Endometrial microvascular endothelial cells (primary cell): ENCODE results near the gene ZNF384. TPM values are rescaled to one million over a fixed set of nuclear protein-coding genes. Genes with fewer than 3 reads are reported as not detected.
"Not testable (repeated sequence)": the region's sequence is repeated elsewhere in the genome, so short reads cannot be mapped to it uniquely, and the experiment has no call there.

Source experiments
- in situ Hi-C: cut with HindIII; loops from 2 replicates; pipeline ENCODE4 v1.10.0; 2017; ENCODE audit warnings: low sequenced_read_pairs, low pct_unique_long_range_greater_than_20kb; ENCODE audit errors: inconsistent ontology term
- total RNA-seq: library from RNA; depleted of rRNA; stranded (reverse); fragments of >200 nt; gene quantifications from one replicate; pipeline ENCODE4 v1.2.3, GENCODE V29; 2015; ENCODE audit errors: inconsistent ontology term

ZNF384 gene
- 13.8 TPM for total RNA-seq

GRCh38 chr12:6688999-6689882 is at the start of gene ZNF384:
ZNF384 (minus strand) TSS chr12:6689375; CDS start chr12:6679520, 9,855 bp downstream.
- in situ Hi-C loops = no loop called here

DNA sequence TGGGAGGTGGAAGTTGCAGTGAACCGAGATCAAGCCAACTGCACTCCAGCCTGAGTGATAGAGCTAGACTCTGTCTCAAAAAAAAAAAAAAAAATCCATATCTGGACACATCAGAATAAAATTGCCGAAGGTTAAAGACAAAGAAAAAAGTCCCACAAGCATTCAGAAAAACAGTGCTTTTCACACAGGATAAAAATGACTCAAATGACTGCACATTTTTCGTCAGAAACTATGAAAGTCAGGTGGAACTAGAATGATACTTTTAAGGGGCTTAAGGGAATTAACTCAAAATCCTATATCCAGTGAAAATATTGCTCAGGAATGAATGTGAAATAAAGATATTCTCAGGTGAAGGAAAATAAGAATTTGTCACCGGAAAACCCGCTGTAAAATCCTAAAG is 47.6 kb upstream of the ZNF384 start:
- in situ Hi-C loops = no loop called here

- in situ Hi-C loops = no loop called here
These were observed 46.4 kb upstream of the ZNF384 start for GRCh38 chr12:6735448-6736191.

DNA sequence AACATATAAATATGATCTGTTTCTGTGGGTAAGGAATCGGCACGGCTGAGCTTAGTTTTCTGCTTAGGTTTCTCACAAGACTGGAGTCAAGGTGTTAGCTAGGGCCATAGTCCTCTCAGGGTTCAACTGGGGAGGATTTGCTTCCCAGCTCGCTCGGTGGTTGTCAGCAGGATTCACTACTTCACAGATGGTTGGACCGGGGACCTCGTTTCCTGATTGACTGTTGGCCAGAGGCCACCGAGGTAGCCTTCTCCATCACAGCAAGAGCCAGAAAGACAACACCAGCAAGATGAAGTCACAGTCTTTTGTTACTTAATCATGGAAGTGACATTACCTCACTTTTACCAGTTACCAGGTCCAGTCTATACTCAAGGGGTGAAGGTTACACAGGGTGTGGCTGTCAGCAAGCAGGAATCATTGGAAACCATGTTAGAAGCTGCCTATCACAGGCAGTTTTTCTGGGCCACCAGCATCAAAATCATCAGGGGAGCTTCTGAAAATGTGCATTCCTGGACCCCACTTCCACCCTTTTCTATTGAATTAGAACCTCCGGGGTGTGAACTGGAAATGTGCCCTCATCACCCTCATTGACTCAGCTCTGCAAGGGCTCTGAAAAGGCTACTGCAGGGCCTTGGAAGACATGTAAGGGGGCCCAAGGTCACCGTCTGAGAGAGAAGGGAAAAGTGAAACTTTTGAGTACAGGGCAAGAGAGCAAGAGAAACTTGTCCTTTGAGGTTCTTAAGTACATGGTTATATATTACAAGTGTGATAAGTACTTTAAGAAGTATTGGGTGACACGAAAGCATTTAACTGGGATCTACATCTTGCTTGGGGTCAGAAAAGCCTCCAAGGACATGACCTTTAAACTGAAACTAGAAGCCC is 45.6 kb upstream of the ZNF384 start:
- in situ Hi-C loops = no loop called here

- in situ Hi-C loops = no loop called here
These were observed 41.0 kb upstream of the ZNF384 start for GRCh38 chr12:6730169-6730568.

GRCh38 chr12:6729186-6729585 is 40.0 kb upstream of the ZNF384 start:
- in situ Hi-C loops = loop anchor here (10.0 kb wide), 1 partner anchor 66 kb away; no protein-coding TSS in a partner anchor

DNA sequence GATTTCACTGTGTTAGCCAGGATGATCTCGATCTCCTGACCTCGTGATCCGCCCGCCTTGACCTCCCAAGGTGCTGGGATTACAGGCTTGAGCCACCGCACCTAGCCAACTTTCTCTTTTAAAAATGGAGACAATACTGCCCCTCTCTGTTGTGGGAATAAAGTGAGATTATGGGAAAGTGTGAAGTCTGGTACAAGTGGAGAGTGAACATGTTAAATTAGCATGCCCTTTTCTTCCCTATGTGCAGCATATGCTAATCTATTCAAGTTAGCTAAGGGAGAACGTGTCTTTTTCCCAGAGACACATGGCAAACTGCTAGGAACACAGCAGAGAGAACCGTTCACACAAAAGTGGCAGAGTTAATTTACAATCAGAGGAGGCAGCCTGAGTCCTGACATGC is 36.2 kb upstream of the ZNF384 start:
- in situ Hi-C loops = loop anchor here (10.0 kb wide), 1 partner anchor 69 kb away; no protein-coding TSS in a partner anchor

- in situ Hi-C loops = loop anchor here (10.0 kb wide), 1 partner anchor 70 kb away; no protein-coding TSS in a partner anchor
These were observed 35.2 kb upstream of the ZNF384 start for GRCh38 chr12:6724409-6724797.

DNA sequence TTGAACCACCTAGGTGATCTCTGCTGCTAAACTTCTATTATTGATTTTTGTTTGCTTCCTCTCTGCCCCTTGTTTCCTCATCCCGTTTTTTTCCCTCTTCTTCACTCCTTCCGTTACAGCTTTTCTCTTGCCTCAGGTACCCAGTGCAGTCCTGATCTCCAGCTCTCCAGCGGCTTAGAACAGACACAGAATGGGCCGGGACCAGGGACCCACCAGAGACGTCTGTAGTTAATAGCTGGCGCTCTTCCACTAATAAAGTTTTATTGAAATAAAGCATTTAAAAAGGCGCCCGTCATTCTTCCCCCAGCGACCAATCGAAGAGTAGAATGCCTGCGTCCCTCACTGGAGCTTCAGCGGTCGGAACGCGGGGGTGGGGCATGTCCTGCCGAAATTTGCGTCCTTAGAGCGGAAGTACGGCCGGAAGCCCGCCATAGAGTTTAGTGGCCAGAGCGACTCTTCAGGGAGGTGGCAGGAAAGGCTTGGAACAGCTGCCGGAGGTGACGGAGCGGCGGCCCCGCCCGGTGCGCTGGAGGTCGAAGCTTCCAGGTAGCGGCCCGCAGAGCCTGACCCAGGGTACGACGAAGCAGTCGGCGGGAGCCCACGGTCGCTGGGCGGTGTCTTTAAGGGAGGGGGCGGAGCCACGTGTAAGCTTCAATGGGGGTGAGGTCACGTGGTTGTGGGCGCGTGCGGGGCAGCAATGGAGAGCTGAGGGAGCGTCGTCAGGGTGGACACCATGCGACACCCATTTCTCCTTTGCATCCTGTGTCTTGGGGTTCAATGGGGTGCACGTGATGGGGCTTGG is 34.6 kb upstream of the ZNF384 start, which contains the start of gene COPS7A:
TSS of gene COPS7A (plus strand) at position 440 of the 802 bp plus-strand sequence. CDS start 611 bp downstream, outside the sequence.
- in situ Hi-C loops = loop anchor here (10.0 kb wide), 1 partner anchor 71 kb away; no protein-coding TSS in a partner anchor

DNA sequence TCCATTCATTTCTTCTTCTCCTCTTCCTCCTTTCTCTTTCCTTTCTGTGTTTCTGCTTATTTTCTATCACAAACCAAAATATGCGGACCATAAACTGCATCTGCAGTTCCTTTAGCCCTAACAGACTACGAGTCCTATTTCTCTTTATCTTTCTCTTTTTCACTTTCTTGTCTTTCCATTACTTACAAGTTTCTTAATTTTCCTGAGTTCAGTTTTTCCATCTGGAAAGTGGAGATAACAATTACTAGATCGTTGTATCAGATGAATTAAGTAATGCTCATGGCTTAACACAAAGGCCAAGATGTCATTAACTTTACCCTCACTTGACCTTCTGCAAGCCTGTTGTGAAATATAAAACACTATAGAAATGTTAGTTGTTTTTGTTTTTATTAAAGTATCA is 33.7 kb upstream of the ZNF384 start:
- in situ Hi-C loops = loop anchor here (10.0 kb wide), 1 partner anchor 72 kb away; no protein-coding TSS in a partner anchor

GRCh38 chr12:6716874-6717437 is 27.8 kb upstream of the ZNF384 start:
- in situ Hi-C loops = no loop called here

DNA sequence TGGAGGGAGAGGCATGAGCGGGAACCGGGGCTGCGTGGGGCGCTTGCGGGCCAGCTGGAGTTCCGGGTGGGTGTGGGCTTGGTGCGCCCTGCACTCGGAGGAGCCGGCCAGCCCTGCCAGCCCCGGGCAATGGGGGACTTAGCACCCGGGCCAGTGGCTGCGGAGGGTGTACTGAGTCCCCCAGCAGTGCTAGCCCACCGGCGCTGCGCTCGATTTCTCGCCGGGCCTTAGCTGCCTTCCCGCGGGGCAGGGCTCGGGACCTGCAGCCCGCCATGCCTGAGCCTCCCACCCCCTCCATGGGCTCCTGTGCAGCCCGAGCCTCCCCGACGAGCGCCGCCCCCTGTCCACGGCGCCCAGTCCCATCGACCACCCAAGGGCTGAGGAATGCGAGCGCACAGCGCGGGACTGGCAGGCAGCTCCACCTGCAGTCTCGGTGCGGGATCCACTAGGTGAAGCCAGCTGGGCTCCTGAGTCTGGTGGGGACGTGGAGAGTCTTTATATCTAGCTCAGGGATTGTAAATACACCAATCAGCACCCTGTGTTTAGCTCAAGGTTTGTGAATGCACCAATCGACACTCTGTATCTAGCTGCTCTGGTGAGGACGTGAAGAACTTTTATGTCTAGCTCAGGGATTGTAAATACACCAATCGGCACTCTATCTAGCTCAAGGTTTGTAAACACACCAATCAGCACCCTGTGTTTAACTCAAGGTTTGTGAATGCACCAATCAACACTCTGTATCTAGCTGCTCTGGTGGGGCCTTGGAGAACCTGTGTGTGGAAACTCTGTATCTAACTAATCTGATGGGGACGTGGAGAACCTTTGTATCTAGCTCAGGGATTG is 27.1 kb upstream of the ZNF384 start:
- in situ Hi-C loops = not testable (repeated sequence)

DNA sequence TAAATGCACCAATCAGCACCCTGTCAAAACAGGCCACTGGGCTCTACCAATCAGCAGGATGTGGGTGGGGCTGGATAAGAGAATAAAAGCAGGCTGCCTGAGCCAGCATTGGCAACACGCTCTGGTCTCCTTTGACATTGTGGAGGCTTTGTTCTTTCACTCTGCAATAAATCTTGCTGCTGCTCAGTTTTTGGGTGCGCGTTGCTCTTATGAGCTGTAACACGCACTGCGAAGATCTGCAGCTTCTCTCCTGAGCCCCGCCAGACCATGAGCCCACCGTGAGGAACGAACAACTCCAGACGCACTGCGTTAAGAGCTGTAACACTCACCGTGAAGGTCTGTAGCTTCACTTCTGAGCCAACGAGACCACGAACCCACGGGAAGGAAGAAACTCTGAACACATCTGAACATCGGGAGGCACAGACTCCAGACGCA is 19.8 kb upstream of the ZNF384 start:
- in situ Hi-C loops = no loop called here

- in situ Hi-C loops = not testable (repeated sequence)
These were observed 19.2 kb upstream of the ZNF384 start for GRCh38 chr12:6708351-6708750.

GRCh38 chr12:6703631-6704030 is 14.5 kb upstream of the ZNF384 start:
- in situ Hi-C loops = no loop called here

DNA sequence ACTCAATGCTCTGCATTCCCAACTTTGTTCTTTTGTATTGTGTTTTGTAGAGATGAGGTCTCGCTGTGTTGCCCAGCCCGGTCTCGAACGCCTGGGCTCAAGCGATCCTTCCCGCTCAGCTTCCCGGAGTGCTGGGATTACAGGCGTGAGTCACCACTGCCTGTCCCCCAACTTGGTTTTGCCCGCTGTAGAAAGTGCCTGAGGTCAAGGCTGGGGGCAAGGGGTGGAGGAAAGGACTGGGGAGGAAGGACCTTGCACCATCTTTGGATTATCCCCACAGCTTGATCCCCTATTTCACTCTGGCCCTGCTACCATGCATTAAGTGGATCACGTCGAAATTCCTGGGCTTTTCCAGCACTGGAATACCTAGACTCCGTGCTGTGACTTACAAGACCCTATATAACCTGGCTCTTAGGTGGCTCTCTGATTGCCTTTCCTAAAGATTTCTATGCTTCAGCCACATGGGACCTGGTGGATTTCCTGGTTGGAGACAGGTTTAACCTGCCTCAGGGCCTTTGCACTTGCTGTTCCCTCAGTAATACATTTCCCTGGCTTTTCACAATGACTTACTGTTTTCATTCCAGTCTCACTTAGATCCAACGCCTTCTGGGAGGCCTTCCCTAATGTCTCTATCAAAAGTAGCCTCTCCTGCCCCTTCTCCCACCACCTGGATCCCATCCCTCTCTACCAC is 12.0 kb upstream of the ZNF384 start:
- in situ Hi-C loops = no loop called here
